Fibroblast of lung (primary cell): ENCODE measurements around the gene COL27A1. TPM values are rescaled to one million over a fixed set of nuclear protein-coding genes. Genes with fewer than 3 reads are reported as not detected.
"Not testable (repeated sequence)": the region's sequence is repeated elsewhere in the genome, so short reads cannot be mapped to it uniquely, and the experiment has no call there.

Experiments used
- DNase-seq, 2 donors: peaks; one replicate each; pipeline versions ENCODE4 v3.0.0 to v3.0.0-alpha.2; 2010; ENCODE audit warnings: low read depth in 2 of 2
- H2AFZ ChIP-seq: 2 replicates; pipeline ENCODE4 v1.5.1; 2012; ENCODE audit warnings: low read length, control low read depth, inconsistent platforms
- H3K27ac ChIP-seq: 2 replicates; pipeline ENCODE4 v1.5.1; 2011; ENCODE audit warnings: low read length, control low read depth; ENCODE audit not compliant: insufficient read depth
- H3K27me3 ChIP-seq: 2 replicates; pipeline ENCODE4 v1.5.1; 2011; ENCODE audit warnings: mild to moderate bottlenecking, low read length; ENCODE audit not compliant: control insufficient read depth, insufficient read depth
- H3K36me3 ChIP-seq: 2 replicates; pipeline ENCODE4 v1.5.1; 2011; ENCODE audit warnings: low read length; ENCODE audit not compliant: control insufficient read depth, insufficient read depth
- H3K4me1 ChIP-seq: 2 replicates; pipeline ENCODE4 v1.5.1; 2011; ENCODE audit warnings: low read length; ENCODE audit not compliant: control insufficient read depth, insufficient read depth; ENCODE audit errors: extremely low read depth
- H3K4me2 ChIP-seq: 2 replicates; pipeline ENCODE4 v1.5.1; 2011; ENCODE audit warnings: low read length, control low read depth; ENCODE audit not compliant: insufficient read depth; ENCODE audit errors: extremely low read depth
- H3K4me3 ChIP-seq, 4 experiments: fragments of 200-600 bp in 1 of 4; sonication (generic) in 1 of 4; replicated peaks in 1 of 4; 2 replicates each; pipeline ENCODE4 v1.5.1; 2011 to 2016; ENCODE audit warnings: low read length in 4 of 4, low read depth in 3 of 4, mild to moderate bottlenecking in 3 of 4, control low read depth in 2 of 4, inconsistent platforms in 1 of 4, mixed read lengths in 1 of 4; ENCODE audit not compliant: insufficient read depth in 1 of 4; ENCODE audit errors: control extremely low read depth in 1 of 4
- H3K79me2 ChIP-seq: 2 replicates; pipeline ENCODE4 v1.5.1; 2012; ENCODE audit warnings: mild to moderate bottlenecking, low read length, inconsistent platforms; ENCODE audit not compliant: control insufficient read depth, insufficient read depth
- H3K9ac ChIP-seq: 2 replicates; pipeline ENCODE4 v1.5.1; 2011; ENCODE audit warnings: mild to moderate bottlenecking, low read length, control low read depth; ENCODE audit not compliant: insufficient read depth
- H3K9me3 ChIP-seq: 2 replicates; pipeline ENCODE4 v1.5.1; 2012; ENCODE audit warnings: low read depth, low read length; ENCODE audit not compliant: control insufficient read depth, insufficient read depth
- H4K20me1 ChIP-seq: 2 replicates; pipeline ENCODE4 v1.5.1; 2011; ENCODE audit warnings: low read length; ENCODE audit not compliant: control insufficient read depth, insufficient read depth; ENCODE audit errors: extremely low read depth
- EZH2 ChIP-seq: IDR thresholded peaks from 2 replicates; pipeline ENCODE4 v1.5.1; 2012; ENCODE audit warnings: low read length, control low read depth, mild to moderate bottlenecking; ENCODE audit errors: missing control alignments
- polyA plus RNA-seq, 2 donors: library from polyadenylated mRNA; depleted of rRNA in 1 of 2; stranded (reverse) in 1 of 2; unstranded in 1 of 2; fragments of >200 nt; gene quantifications; 2 replicates each; pipeline ENCODE4 v1.2.1, GENCODE V29; 2011 to 2012; ENCODE audit warnings: missing spikeins in 1 of 2
- total RNA-seq: library from RNA; depleted of rRNA; stranded (reverse); fragments of >200 nt; gene quantifications from 2 replicates; pipeline ENCODE4 v1.2.1, GENCODE V29; 2014
- TF ChIP-seq, protein P1 (sequence below), 2 donors: IDR thresholded peaks in 1 of 2; conservative IDR thresholded peaks in 1 of 2; 1 replicate in 1 of 2; 2 replicates in 1 of 2; pipeline ENCODE4 v1.5.1; 2011 to 2012; ENCODE audit warnings: low read length in 2 of 2, control low read depth in 1 of 2, inconsistent platforms in 1 of 2, low read depth in 1 of 2, mild to moderate bottlenecking in 1 of 2

Gene COL27A1
- total and polyA plus RNA-seq, 2 donors (not counting 1 experiment from before 2014, with no cell fraction given) = 2.4 to 5.4 TPM

- no peak overlapping the region for H3K9ac ChIP-seq
- TF ChIP-seq, protein P1, sequence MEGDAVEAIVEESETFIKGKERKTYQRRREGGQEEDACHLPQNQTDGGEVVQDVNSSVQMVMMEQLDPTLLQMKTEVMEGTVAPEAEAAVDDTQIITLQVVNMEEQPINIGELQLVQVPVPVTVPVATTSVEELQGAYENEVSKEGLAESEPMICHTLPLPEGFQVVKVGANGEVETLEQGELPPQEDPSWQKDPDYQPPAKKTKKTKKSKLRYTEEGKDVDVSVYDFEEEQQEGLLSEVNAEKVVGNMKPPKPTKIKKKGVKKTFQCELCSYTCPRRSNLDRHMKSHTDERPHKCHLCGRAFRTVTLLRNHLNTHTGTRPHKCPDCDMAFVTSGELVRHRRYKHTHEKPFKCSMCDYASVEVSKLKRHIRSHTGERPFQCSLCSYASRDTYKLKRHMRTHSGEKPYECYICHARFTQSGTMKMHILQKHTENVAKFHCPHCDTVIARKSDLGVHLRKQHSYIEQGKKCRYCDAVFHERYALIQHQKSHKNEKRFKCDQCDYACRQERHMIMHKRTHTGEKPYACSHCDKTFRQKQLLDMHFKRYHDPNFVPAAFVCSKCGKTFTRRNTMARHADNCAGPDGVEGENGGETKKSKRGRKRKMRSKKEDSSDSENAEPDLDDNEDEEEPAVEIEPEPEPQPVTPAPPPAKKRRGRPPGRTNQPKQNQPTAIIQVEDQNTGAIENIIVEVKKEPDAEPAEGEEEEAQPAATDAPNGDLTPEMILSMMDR (conservative IDR thresholded peaks at IDR 0.05 in 1 of 2, IDR thresholded peaks at IDR 0.05 in 1 of 2; ENCODE audit: low read depth in 1 of 2, low read length in 2 of 2) = no peak
- no peak for TF ChIP-seq EZH2
Observed at GRCh38 chr9:114318416-114318815, 163.1 kb downstream of the COL27A1 start.

DNA sequence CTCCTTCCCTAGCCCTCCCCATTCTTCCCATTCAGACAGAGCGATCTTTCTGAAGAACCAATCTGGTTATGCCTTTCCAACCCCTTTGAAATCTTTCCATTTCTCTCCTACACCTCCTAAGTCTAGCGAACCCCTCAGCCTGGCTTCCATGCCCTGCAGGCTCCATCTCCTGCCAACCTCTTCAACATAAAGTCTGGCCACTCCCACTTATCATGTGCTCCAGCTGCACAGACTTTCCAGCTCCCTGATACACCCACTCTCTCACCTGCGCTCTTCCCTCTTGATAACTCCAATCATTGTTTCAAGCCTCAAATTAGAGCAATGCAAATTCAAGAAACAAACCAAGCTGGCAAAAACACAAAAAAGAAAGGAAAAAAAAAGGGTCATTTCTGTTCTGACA is 163.8 kb downstream of the COL27A1 start:
- no peak overlapping the region for H3K4me2 ChIP-seq
- DNase-seq = no peak
- H3K9me3 ChIP-seq = no peaks in the 10 kb centered on the region
- H3K4me3 ChIP-seq = no peak overlapping the region
- no peaks in the 10 kb centered on the region for H3K79me2 ChIP-seq
- TF ChIP-seq, protein P1 (conservative IDR thresholded peaks at IDR 0.05 in 1 of 2, IDR thresholded peaks at IDR 0.05 in 1 of 2; ENCODE audit: low read depth in 1 of 2, low read length in 2 of 2) = no peak
- no peak for TF ChIP-seq EZH2
- H2AFZ ChIP-seq = no peak overlapping the region
- H3K4me1 ChIP-seq = no peaks in the 10 kb centered on the region
- H3K27ac ChIP-seq = no peak overlapping the region
- H3K36me3 ChIP-seq = no peaks in the 10 kb centered on the region
- H3K9ac ChIP-seq = no peak overlapping the region
- peaks cover 5% of the 10 kb centered on the region for H3K27me3 ChIP-seq
- H4K20me1 ChIP-seq = no peaks in the 10 kb centered on the region

More at GRCh38 chr9:114318416-114318815, 163.1 kb downstream of the COL27A1 start:
- no peak for DNase-seq
- Histone ChIP-seq H3K36me3 (no peaks in the 10 kb centered on the region), H3K79me2 (no peaks in the 10 kb centered on the region), H3K27me3 (peaks cover 5% of the 10 kb centered on the region), H3K4me3 (no peak overlapping the region), H3K4me2 (no peak overlapping the region), H3K4me1 (no peaks in the 10 kb centered on the region), H4K20me1 (no peaks in the 10 kb centered on the region), H2AFZ (no peak overlapping the region), H3K9me3 (no peaks in the 10 kb centered on the region), H3K27ac (no peak overlapping the region)

GRCh38 chr9:114320710-114321109 is 165.4 kb downstream of the COL27A1 start:
- not testable (repeated sequence) for H3K4me3 ChIP-seq, H3K4me1 ChIP-seq, H3K79me2 ChIP-seq, H3K9me3 ChIP-seq, H3K9ac ChIP-seq, H3K27ac ChIP-seq, H3K4me2 ChIP-seq, H3K36me3 ChIP-seq, H2AFZ ChIP-seq, H3K27me3 ChIP-seq, H4K20me1 ChIP-seq
- peak; percentile 61 to 82 for DNase-seq
